Hindlimb muscle (tissue), 1 donor: ENCODE results near the gene ATG4C. TPM values are rescaled to one million over a fixed set of nuclear protein-coding genes. Genes with fewer than 3 reads are reported as not detected.
"Not testable (repeated sequence)": the region's sequence is repeated elsewhere in the genome, so short reads cannot be mapped to it uniquely, and the experiment has no call there.

ENCODE experiments used
- DNase-seq: peaks from one replicate; pipeline ENCODE4 v3.0.0-alpha.2; 2013
- polyA plus RNA-seq: library from polyadenylated mRNA; unstranded; fragments of 120-200 nt; gene quantifications from one replicate; pipeline ENCODE4 v1.2.1, GENCODE V29; 2013; ENCODE audit not compliant: insufficient read length

Gene ATG4C, protein sequence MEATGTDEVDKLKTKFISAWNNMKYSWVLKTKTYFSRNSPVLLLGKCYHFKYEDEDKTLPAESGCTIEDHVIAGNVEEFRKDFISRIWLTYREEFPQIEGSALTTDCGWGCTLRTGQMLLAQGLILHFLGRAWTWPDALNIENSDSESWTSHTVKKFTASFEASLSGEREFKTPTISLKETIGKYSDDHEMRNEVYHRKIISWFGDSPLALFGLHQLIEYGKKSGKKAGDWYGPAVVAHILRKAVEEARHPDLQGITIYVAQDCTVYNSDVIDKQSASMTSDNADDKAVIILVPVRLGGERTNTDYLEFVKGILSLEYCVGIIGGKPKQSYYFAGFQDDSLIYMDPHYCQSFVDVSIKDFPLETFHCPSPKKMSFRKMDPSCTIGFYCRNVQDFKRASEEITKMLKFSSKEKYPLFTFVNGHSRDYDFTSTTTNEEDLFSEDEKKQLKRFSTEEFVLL
- 7.3 TPM for polyA plus RNA-seq

GRCh38 chr1:62783736-62784508, at the start of gene ATG4C:
ATG4C (plus strand) TSS chr1:62784132; CDS start chr1:62803787, 19,655 bp downstream.
- DNase-seq: peak; percentile 94

- no peak for DNase-seq
Measured at GRCh38 chr1:62735491-62736171, 48.3 kb upstream of the ATG4C start.

DNA sequence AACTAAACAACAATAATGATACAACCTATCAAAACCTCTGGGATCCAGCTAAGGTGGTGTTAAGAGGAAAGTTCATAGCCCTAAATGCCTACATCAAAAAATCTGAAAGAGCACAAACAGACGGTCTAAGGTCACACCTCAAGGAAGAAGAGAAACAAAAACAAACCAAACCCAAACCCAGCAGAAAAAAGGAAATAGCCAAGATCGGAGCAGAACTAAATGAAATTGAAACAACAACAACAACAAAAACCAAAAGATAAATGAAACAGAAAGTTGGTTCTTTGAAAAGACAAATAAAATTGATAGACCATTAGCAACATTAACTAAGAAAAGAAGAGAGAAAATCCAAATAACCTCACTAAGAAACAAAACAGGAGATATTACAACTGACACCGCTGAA, 43.2 kb upstream of the ATG4C start:
- DNase-seq: not testable (repeated sequence)

GRCh38 chr1:62744611-62745577, 39.0 kb upstream of the ATG4C start:
- DNase-seq: no peak

GRCh38 chr1:62746086-62746808, 37.7 kb upstream of the ATG4C start:
- DNase-seq: peak; percentile 53

DNA sequence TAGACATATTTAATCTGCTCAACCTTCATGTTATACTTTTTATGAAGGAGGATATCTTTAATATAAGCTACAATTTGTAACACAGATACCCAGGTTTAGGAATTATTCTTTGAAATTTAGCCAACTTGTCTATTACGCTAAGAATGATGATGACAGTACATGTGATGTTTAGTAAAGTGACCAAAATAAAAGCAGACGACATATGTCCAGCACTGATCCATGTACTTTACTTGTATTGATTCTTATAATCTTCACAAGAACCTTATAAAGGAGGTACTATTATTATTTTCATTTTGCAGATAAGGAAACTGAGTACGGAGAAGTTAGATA, 37.2 kb upstream of the ATG4C start:
- DNase-seq: no peak

DNA sequence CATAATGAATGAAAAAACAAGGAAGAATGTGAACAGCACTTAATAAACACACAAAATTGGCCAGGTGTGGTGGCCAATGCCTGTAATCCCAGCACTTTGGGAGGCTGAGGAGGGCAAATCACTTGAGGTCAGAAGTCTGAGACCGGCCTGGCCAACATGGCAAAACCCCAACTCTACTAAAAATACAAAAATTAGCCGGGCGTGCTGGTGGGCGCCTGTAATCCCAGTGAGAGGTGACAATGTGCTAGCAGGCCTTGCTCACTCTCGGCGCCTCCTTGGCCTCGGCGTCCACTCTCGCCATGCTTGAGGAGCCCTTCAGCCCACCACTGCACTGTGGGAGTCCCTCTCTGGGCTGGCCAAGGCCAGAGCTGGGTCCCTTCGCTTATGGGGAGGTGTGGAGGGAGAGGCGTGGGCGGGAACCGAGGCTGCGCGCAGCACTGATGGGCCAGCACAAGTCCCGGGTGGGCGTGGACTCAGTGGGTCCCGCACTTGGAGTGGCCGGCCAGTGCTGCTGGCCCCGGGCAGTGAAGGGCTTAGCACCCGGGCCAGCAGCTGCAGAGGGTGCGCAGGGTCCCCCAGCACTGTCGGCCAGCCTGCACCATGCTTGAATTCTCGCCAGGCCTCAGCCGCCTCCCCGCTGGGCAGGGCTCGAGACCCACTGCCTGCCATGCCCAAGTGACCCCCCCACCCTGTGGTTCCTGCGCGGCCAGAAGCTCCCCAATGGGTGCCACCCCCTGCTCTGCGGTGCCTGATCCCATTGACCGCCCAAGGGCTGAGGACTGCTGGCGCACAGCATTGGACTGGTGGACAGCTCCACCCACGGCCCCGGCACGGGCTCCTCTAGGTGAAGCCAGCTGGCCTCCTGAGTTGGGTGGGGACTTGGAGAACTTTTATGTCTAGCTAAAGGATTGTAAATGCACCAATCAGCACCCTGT, 30.6 kb upstream of the ATG4C start:
- DNase-seq: no peak

DNA sequence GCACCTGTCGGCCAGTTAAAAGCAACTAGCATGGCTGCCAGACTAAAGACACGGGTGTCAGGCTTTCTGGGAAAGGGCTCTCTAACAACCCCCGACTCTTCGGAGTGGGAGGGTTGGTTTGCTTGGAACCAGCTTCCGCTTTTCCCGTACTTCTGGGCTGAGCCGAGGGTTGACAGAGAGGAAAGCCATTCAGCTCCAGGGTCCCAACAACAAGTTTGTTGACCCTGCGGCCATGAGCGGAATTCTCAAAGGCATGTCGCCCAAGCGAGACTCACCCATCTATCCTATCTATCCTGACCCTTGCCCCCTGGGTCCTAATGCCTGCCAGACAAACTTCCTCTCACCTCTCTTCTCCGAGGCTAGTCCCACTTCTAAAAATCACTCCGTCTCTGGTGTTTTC, 29.0 kb upstream of the ATG4C start:
- not testable (repeated sequence) for DNase-seq

- DNase-seq: not testable (repeated sequence)
Measured at GRCh38 chr1:62756255-62756884, 27.6 kb upstream of the ATG4C start.

- DNase-seq: not testable (repeated sequence)
Measured at GRCh38 chr1:62759232-62759875, 24.6 kb upstream of the ATG4C start.

- DNase-seq: not testable (repeated sequence)
Measured at GRCh38 chr1:62760021-62760782, 23.7 kb upstream of the ATG4C start.

DNA sequence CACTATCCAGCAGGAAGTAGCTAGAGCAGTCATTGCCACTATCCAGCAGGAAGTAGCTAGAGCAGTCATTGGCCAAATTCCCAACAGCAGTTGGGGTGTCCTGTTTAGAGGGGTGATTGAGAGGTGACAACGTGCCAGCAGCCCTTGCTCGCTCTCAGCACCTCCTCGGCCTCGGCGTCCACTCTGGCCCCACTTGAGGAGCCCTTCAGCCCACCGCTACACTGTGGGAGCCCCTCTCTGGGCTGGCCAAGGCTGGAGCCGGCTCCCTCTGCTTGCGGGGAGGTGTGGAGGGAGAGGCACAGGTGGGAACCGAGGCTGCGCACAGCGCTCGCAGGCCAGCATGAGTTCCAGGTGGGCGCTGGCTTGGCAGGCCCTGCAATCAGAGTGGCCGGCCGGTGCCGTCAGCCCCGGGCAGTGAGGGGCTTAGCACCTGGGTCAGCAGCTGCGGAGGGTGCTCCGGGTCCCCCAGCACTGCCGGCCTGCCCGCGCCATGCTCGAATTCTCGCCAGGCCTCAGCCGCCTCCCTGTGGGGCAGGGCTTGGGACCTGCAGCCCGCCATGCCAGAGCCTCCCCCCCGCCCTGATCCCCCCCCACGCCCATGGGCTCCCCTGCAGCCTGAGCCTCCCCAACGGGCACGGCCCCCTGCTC, 22.6 kb upstream of the ATG4C start:
- not testable (repeated sequence) for DNase-seq

DNA sequence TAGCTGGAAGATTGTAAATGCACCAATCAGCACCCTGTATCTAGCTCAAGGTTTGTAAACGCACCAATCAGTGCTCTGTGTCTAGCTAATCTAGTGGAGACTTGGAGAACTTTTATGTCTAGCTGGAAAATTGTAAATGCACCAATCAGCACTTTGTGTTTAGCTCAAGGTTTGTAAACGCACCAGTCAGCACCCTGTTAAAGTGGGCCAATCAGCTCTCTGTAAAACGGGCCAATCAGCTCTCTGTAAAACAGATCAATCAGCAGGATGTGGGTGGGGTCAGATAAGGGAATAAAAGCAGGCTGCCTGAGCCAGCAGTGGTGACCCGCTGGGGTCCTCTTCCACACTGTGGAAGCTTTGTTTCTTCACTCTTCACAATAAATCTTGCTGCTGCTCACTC, 21.9 kb upstream of the ATG4C start:
- DNase-seq: not testable (repeated sequence)

DNA sequence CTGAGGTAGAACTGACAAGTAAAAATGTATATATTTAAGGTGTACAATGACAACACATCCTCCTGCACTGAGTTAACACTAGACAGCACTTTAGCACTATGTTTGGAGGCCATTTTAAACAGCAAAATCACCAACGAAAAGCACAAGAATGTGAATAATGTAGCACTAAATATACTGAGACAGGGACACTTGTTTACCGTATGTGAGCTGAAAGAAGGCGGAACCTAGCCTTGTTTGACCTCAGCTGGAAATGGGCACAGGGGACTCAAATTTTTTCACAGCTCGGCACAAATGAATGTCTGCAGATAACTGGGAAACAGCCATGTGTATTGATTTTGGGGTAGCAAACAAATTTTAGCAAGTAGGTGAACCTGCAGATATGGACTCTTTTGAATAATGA, 18.0 kb upstream of the ATG4C start:
- DNase-seq: no peak

- not testable (repeated sequence) for DNase-seq
Measured at GRCh38 chr1:62768551-62768950, 15.4 kb upstream of the ATG4C start.

DNA sequence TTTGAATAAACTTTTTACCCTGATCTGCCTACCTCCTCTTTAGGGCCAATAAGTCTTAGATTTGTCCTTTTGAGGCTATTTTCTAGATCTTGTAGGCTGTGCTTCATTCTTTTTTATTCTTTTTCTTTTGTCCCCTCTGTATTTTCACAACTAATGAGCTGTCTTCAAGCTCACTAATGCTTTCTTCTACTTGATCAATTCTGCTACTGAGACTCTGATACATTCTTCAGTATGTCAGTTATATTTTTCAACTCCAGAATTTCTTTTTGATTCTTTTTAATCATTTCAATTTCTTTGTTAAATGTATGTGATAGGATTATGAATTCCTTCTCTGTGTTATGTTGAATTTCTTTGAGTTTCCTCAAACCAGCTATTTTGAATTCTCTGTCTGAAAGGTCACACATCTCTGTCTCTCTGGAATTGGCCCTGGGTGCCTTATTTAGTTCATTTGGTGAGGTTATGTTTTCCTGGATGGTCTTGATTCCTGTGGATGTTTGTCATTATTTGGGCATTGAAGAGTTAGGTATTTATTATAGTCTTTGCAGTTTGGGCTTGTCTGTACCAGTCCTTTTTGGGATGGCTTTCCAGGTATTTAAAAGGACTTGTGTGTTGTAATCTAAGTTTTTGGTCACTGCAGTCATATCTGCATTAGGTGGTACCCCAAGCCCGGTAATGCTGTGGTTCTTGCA, 11.2 kb upstream of the ATG4C start:
- DNase-seq: no peak

- no peak for DNase-seq
Measured at GRCh38 chr1:62774006-62774405, 9.9 kb upstream of the ATG4C start.
